ENCODE results near the gene FAM118A.

DNA sequence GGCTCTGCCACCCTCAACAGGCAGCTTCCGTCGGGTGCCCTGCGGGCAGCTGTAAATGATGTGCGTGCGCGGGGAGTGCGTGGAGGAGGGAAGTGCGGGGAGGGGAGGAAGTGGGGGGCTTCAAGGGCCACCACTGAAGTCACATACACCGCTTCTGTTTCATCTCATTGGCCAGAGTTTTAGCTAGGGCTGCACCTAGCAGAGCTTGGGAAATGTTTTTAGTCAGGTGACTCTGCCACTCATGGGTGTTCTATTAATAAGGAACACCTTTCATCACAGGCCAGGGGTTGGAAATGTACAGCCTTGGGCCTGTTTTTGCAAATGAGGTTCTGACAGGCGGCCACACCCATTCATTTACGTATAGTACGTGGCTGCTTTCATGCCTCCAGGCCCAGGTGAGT is 14.6 kb downstream of the FAM118A start:
- TF ChIP-seq, protein P1, sequence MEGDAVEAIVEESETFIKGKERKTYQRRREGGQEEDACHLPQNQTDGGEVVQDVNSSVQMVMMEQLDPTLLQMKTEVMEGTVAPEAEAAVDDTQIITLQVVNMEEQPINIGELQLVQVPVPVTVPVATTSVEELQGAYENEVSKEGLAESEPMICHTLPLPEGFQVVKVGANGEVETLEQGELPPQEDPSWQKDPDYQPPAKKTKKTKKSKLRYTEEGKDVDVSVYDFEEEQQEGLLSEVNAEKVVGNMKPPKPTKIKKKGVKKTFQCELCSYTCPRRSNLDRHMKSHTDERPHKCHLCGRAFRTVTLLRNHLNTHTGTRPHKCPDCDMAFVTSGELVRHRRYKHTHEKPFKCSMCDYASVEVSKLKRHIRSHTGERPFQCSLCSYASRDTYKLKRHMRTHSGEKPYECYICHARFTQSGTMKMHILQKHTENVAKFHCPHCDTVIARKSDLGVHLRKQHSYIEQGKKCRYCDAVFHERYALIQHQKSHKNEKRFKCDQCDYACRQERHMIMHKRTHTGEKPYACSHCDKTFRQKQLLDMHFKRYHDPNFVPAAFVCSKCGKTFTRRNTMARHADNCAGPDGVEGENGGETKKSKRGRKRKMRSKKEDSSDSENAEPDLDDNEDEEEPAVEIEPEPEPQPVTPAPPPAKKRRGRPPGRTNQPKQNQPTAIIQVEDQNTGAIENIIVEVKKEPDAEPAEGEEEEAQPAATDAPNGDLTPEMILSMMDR (IDR thresholded peaks at IDR 0.05; ENCODE audit: insufficient read depth, low read depth, low read length), result no peak
- TF ChIP-seq EZH2 (IDR thresholded peaks at IDR 0.05; ENCODE audit: insufficient read depth, low read length), result no peak

Measured in astrocyte (in vitro differentiated cells and primary cell).